Stimulated activated CD8-positive, alpha-beta memory T cell treated with anti-CD3 and anti-CD28 coated beads, Interleukin-7, amount 100 ng/mL, for 24 hours (primary cell): Measurements from ENCODE around the gene SAE1.

ENCODE experiments used
- DNase-seq: peaks from one replicate; pipeline ENCODE4 v3.0.0-alpha.2; 2020; ENCODE audit warnings: low read depth

The SAE1 gene

GRCh38 chr19:47221080-47221841 is 90.6 kb downstream of the SAE1 start:
- DNase-seq = no peak

GRCh38 chr19:47221890-47222289 is 91.3 kb downstream of the SAE1 start:
- DNase-seq = no peak

- DNase-seq = peak; percentile 51
Observed at GRCh38 chr19:47225746-47226425, 95.3 kb downstream of the SAE1 start.

- no peak for DNase-seq
Observed at GRCh38 chr19:47226426-47227351, 96.1 kb downstream of the SAE1 start.

- no peak for DNase-seq
Observed at GRCh38 chr19:47227352-47228167, 96.9 kb downstream of the SAE1 start.

- no peak for DNase-seq
Observed at GRCh38 chr19:47228168-47228936, 97.7 kb downstream of the SAE1 start.

GRCh38 chr19:47228937-47229675 is 98.5 kb downstream of the SAE1 start:
- DNase-seq = no peak

GRCh38 chr19:47229676-47230053 is 99.0 kb downstream of the SAE1 start:
- no peak for DNase-seq

- DNase-seq = peak; percentile 69
Observed at GRCh38 chr19:47230054-47230920, 99.7 kb downstream of the SAE1 start.

- no peak for DNase-seq
Observed at GRCh38 chr19:47230921-47231214, 100.2 kb downstream of the SAE1 start, which contains the start of gene BBC3. Gene BBC3, minus strand, starts transcription at chr19:47231199. Its CDS starts 2,768 bp downstream, at chr19:47228431.

- DNase-seq = peak; percentile 81
Observed at GRCh38 chr19:47231215-47232054, 100.8 kb downstream of the SAE1 start.

GRCh38 chr19:47232422-47233211 is 102.0 kb downstream of the SAE1 start:
- no peak for DNase-seq

- DNase-seq = no peak
Observed at GRCh38 chr19:47236072-47236675, 105.5 kb downstream of the SAE1 start.

GRCh38 chr19:47239152-47239551 is 108.5 kb downstream of the SAE1 start:
- no peak for DNase-seq

- DNase-seq = no peak
Observed at GRCh38 chr19:47239610-47240296, 109.1 kb downstream of the SAE1 start.

GRCh38 chr19:47240556-47240955 is 109.9 kb downstream of the SAE1 start:
- DNase-seq = no peak
